Thyroid gland (tissue), 4 donors: Measurements from ENCODE around the gene INPP4A.

Source experiments
- CTCF ChIP-seq, 6 experiments: fragments of 200-600 bp in 3 of 6; fragments of 450-650 bp in 3 of 6; sonication (generic) in 3 of 6; IDR thresholded peaks; one replicate each; pipeline ENCODE4 v1.5.1; 2016 to 2019; ENCODE audit warnings: antibody characterized with exemption in 6 of 6, mild to moderate bottlenecking in 2 of 6, inconsistent platforms in 1 of 6, moderate library complexity in 1 of 6
- POLR2A ChIP-seq, 2 donors: fragments of 450-650 bp; IDR thresholded peaks; one replicate each; pipeline ENCODE4 v1.6.1; 2017; ENCODE audit warnings: antibody characterized with exemption in 2 of 2, mild to moderate bottlenecking in 2 of 2, moderate library complexity in 1 of 2

GRCh38 chr2:98551316-98551715 lies 106.7 kb downstream of the INPP4A start:
- TF ChIP-seq POLR2A (IDR thresholded peaks at IDR 0.05) (no peak), CTCF (IDR thresholded peaks at IDR 0.05) (no peak)
